ENCODE measurements around the gene ZRANB1.

DNA sequence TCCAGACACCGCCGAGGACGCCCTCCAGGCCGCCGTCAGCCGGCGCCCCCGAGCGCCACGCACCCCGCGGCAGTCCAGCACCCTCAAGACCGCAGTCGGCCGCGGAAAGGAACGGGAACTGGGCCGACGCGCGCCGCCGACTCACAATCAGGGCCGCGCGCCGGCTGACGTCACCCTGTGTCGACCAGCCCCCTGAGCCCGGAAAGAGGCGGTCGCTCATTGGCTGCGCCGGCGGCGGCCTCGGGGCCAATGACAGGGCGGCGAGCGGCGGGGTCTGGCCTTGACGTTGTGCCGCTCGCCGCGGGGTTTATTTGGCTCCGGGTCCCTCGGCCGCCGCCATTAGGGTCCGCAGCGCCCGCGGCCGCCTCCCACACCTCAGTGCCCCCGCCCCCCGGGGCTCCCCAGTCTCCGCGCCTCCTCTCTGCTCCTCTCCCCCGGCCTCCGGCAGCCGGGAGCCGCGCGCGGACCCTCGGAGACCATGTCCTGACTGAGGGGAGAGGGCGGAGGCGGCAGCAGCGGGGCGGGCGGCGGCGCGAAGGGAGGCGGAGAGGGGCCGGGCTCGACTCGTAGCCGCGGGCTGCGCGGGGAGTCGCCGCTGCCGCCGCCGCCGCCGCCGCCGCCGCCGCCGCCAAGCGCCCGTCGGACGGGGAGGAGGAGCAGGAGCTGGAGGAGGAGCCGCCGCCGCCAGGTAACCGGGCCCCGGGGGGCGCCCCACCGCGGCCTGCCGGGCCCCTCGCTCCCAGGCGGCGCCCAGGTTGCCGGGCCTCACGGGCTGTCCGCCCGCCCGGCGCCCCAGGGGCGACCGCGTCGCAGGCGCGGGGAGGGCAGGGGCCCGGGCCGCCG lies 25.1 kb upstream of the ZRANB1 start:
- TF ChIP-seq, protein P1, sequence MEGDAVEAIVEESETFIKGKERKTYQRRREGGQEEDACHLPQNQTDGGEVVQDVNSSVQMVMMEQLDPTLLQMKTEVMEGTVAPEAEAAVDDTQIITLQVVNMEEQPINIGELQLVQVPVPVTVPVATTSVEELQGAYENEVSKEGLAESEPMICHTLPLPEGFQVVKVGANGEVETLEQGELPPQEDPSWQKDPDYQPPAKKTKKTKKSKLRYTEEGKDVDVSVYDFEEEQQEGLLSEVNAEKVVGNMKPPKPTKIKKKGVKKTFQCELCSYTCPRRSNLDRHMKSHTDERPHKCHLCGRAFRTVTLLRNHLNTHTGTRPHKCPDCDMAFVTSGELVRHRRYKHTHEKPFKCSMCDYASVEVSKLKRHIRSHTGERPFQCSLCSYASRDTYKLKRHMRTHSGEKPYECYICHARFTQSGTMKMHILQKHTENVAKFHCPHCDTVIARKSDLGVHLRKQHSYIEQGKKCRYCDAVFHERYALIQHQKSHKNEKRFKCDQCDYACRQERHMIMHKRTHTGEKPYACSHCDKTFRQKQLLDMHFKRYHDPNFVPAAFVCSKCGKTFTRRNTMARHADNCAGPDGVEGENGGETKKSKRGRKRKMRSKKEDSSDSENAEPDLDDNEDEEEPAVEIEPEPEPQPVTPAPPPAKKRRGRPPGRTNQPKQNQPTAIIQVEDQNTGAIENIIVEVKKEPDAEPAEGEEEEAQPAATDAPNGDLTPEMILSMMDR (IDR thresholded peaks at IDR 0.05; ENCODE audit: low read depth, low read length) = no peak
- peak; percentile 92 for TF ChIP-seq POLR2A (IDR thresholded peaks at IDR 0.05; ENCODE audit: extremely low read depth, insufficient read length)
- no peak for TF ChIP-seq MYC (IDR thresholded peaks at IDR 0.05; ENCODE audit: low read depth, low read length)
- TF ChIP-seq, protein P2, sequence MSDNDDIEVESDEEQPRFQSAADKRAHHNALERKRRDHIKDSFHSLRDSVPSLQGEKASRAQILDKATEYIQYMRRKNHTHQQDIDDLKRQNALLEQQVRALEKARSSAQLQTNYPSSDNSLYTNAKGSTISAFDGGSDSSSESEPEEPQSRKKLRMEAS (IDR thresholded peaks at IDR 0.05; ENCODE audit: low read depth, low read length) = no peak

Data from NB4 (cell line).